ENCODE data around the gene BEAN1. TPM values are rescaled to one million over a fixed set of nuclear protein-coding genes. Genes with fewer than 3 reads are reported as not detected.
"Not testable (repeated sequence)": the region's sequence is repeated elsewhere in the genome, so short reads cannot be mapped to it uniquely, and the experiment has no call there.

The BEAN1 gene
- total RNA-seq, 1 donor from 2014 or later, result 6.7 TPM

DNA sequence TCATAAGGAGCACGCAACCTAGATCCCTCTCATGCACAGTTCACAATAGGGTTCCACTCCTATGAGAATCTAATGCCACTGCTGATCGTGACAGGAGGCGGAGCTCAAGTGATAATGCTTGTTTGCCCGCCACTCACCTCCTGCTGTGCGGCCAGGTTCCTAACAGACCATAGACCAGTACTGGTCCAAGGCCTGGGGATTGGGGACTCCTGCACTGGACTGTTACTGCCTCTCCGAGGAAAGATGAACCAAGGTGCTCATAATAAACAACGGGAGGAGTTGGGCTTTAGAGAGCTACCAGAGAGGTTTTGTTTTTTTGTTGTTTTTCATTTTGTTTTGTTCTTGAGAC is 64.6 kb downstream of the BEAN1 start:
- no peak overlapping the region for H3K4me3 ChIP-seq (ENCODE audit: low read depth, low read length)
- no peak for DNase-seq (ENCODE audit: low read depth)
- TF ChIP-seq, protein P1, sequence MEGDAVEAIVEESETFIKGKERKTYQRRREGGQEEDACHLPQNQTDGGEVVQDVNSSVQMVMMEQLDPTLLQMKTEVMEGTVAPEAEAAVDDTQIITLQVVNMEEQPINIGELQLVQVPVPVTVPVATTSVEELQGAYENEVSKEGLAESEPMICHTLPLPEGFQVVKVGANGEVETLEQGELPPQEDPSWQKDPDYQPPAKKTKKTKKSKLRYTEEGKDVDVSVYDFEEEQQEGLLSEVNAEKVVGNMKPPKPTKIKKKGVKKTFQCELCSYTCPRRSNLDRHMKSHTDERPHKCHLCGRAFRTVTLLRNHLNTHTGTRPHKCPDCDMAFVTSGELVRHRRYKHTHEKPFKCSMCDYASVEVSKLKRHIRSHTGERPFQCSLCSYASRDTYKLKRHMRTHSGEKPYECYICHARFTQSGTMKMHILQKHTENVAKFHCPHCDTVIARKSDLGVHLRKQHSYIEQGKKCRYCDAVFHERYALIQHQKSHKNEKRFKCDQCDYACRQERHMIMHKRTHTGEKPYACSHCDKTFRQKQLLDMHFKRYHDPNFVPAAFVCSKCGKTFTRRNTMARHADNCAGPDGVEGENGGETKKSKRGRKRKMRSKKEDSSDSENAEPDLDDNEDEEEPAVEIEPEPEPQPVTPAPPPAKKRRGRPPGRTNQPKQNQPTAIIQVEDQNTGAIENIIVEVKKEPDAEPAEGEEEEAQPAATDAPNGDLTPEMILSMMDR (IDR thresholded peaks at IDR 0.05; ENCODE audit: insufficient read depth, low read length, poor library complexity, severe bottlenecking), result no peak

DNA sequence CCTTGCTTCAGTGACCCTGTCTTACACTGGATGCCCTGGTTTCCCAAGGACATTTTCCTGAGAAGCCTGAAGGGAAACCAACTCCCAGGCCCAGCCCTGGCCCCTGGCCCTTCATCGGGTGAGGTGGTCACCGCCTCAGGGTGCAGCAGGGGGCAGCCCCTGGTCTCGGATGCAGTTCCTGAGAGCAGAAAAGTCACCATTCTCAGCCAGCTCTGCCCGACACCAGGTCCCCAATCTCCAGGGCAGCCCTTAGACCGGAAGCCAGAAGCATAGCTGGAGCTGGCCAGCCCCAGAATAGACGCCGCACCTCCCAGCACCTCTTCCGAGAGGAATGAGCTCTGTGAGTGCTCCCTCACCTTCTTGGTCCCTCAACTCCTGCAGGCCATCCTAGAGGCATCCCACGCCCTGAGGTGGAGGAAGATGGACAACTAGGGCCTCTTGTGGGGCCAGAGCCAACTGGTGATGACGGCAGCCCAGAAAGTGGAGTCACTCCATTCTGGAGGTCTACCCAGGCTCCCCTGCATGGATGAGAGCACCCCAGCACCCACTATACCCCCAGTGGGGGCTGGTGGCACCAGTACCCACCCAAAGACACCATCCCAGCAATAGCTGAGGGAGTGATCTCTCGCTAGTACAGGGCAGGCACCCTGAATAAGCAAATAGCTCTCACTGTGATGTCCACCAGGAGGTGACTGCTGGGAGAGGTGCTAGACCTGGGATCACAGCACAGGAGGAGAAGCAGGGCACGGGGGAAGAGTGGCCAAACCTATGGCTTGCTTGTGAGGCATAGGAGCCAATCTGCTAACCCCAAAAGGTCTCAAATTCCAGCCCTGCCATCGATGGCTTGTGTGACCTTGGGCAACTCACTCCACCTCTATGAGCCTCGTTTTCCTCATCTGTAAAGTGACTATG is 66.7 kb downstream of the BEAN1 start:
- no peak for DNase-seq (ENCODE audit: low read depth)
- H3K4me3 ChIP-seq (ENCODE audit: low read depth, low read length), result no peak overlapping the region
- TF ChIP-seq, protein P1 (IDR thresholded peaks at IDR 0.05; ENCODE audit: insufficient read depth, low read length, poor library complexity, severe bottlenecking), result no peak
- H3K36me3 ChIP-seq (ENCODE audit: control insufficient read depth, insufficient read depth, low read length), result no peaks in the 10 kb centered on the region
- no peaks in the 10 kb centered on the region for H3K27me3 ChIP-seq (ENCODE audit: control insufficient read depth, insufficient read depth, low read length)

More for the DNA sequence above, 64.6 kb downstream of the BEAN1 start:
- H3K36me3 ChIP-seq (ENCODE audit: control insufficient read depth, insufficient read depth, low read length), result no peaks in the 10 kb centered on the region
- no peaks in the 10 kb centered on the region for H3K27me3 ChIP-seq (ENCODE audit: control insufficient read depth, insufficient read depth, low read length)

DNA sequence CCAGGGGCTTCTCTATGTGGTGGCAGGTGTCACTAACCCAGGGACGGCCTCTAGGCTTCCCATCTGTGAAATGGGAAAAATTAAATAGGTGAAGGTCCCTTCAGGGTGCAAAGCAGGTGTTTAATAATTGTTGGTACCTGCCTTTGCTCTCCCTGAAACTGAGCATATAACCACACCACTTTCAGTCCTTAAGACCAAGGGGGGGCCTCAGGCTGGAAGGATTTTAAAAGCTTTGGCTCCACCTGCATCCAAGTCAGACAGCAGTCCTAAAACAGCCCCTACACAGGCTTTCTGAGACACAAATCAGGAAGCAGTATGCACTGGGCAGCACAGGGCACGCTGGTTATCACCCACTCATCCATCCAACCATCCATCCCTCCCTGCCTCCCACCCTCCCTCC is 67.8 kb downstream of the BEAN1 start:
- Histone ChIP-seq H3K27me3 (ENCODE audit: control insufficient read depth, insufficient read depth, low read length) (no peaks in the 10 kb centered on the region), H3K36me3 (ENCODE audit: control insufficient read depth, insufficient read depth, low read length) (no peaks in the 10 kb centered on the region), H3K4me3 (ENCODE audit: low read depth, low read length) (no peak overlapping the region)
- TF ChIP-seq, protein P1 (IDR thresholded peaks at IDR 0.05; ENCODE audit: insufficient read depth, low read length, poor library complexity, severe bottlenecking), result no peak
- no peak for DNase-seq (ENCODE audit: low read depth)

DNA sequence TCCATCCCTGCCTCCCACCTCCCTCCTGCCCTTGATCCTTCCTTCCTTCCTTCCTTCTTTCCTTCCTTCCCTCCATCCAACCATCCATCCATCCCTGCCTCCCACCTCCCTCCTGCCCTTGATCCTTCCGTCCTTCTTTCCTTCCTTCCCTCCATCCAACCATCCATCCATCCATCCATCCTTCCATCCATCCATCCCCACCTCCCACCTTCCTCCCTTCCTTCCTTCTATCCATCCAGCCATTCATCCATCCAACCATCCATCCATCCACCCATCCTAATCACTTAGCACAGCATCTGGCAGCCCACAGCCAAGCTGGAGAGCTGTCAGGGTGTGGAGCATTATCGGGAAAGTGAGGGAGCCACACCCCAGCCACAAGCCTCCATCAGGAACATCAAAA is 68.3 kb downstream of the BEAN1 start:
- TF ChIP-seq, protein P1 (IDR thresholded peaks at IDR 0.05; ENCODE audit: insufficient read depth, low read length, poor library complexity, severe bottlenecking), result no peak
- Histone ChIP-seq H3K36me3 (ENCODE audit: control insufficient read depth, insufficient read depth, low read length) (no peaks in the 10 kb centered on the region), H3K27me3 (ENCODE audit: control insufficient read depth, insufficient read depth, low read length) (no peaks in the 10 kb centered on the region), H3K4me3 (ENCODE audit: low read depth, low read length) (no peak overlapping the region)
- DNase-seq (ENCODE audit: low read depth), result no peak

DNA sequence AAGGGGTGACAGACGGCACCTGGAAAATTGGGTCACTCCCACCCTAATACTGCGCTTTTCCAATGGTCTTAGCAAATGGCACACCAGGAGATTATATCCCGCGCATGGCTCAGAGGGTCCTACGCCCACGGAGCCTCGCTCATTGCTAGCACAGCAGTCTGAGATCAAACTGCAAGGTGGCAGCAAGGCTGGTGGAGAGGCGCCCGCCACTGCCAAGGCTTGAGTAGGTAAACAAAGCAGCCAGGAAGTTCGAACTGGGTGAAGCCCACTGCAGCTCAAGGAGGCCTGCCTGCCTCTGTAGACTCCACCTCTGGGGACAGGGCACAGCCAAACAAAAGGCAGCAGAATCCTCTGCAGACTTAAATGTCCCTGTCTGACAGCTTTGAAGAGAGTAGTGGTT is 69.1 kb downstream of the BEAN1 start:
- not testable (repeated sequence) for DNase-seq (ENCODE audit: low read depth); H3K27me3 ChIP-seq (ENCODE audit: control insufficient read depth, insufficient read depth, low read length); H3K36me3 ChIP-seq (ENCODE audit: control insufficient read depth, insufficient read depth, low read length); H3K4me3 ChIP-seq (ENCODE audit: low read depth, low read length)

DNA sequence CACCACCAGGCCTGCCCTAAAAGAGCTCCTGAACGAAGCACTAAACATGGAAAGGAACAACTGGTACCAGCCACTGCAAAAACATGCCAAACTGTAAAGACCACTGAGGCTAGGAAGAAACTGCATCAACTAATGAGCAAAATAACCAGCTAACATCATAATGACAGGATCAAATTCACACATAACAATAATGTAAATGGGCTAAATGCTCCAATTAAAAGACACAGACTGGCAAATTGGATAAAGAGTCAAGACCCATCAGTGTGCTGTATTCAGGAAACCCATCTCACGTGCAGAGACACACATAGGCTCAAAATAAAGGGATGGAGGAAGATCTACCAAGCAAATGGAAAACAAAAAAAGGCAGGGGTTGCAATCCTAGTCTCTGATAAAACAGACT is 70.8 kb downstream of the BEAN1 start:
- H3K4me3 ChIP-seq (ENCODE audit: low read depth, low read length); H3K36me3 ChIP-seq (ENCODE audit: control insufficient read depth, insufficient read depth, low read length); H3K27me3 ChIP-seq (ENCODE audit: control insufficient read depth, insufficient read depth, low read length); DNase-seq (ENCODE audit: low read depth): not testable (repeated sequence)

DNA sequence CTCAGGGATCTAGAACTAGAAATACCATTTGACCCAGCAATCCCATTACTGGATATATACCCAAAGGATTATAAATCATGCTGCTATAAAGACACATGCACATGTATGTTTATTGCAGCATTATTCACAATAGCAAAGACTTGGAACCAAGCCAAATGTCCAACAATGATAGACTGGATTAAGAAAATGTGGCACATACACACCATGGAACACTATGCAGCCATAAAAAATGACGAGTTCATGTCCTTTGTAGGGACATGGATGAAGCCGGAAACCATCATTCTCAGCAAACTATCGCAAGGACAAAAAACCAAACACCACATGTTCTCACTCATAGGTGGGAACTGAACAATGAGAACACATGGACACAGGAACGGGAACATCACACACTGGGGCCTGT is 74.5 kb downstream of the BEAN1 start:
- H3K4me3 ChIP-seq (ENCODE audit: low read depth, low read length); DNase-seq (ENCODE audit: low read depth); H3K36me3 ChIP-seq (ENCODE audit: control insufficient read depth, insufficient read depth, low read length); H3K27me3 ChIP-seq (ENCODE audit: control insufficient read depth, insufficient read depth, low read length): not testable (repeated sequence)
